HG03095 (cell line): ENCODE results near the gene NOL6.
"Not testable (repeated sequence)": the region's sequence is repeated elsewhere in the genome, so short reads cannot be mapped to it uniquely, and the experiment has no call there.

Source experiments
- ATAC-seq: cut with Tn5 transposase; IDR thresholded peaks from one replicate; pipeline ENCODE4 v1.9.1; 2021; ENCODE audit warnings: moderate library complexity; ENCODE audit not compliant: unreplicated experiment

NOL6 gene

GRCh38 chr9:33434317-33435105 is 39.2 kb downstream of the NOL6 start:
- no peak for ATAC-seq

GRCh38 chr9:33433871-33434270 is 39.9 kb downstream of the NOL6 start:
- no peak for ATAC-seq

GRCh38 chr9:33431420-33431819 is 42.3 kb downstream of the NOL6 start:
- ATAC-seq = no peak

- ATAC-seq = no peak
Measured at GRCh38 chr9:33430942-33431341, 42.8 kb downstream of the NOL6 start.

GRCh38 chr9:33429256-33429985 is 44.3 kb downstream of the NOL6 start:
- ATAC-seq = no peak

- no peak for ATAC-seq
Measured at GRCh38 chr9:33426843-33427293, 46.9 kb downstream of the NOL6 start.

GRCh38 chr9:33425128-33425533 is 48.6 kb downstream of the NOL6 start:
- no peak for ATAC-seq

- ATAC-seq = not testable (repeated sequence)
Measured at GRCh38 chr9:33424492-33424891, 49.2 kb downstream of the NOL6 start.

- not testable (repeated sequence) for ATAC-seq
Measured at GRCh38 chr9:33424043-33424442, 49.7 kb downstream of the NOL6 start.

GRCh38 chr9:33419708-33420303 is 53.9 kb downstream of the NOL6 start:
- ATAC-seq = no peak

GRCh38 chr9:33418090-33418489 is 55.6 kb downstream of the NOL6 start:
- no peak for ATAC-seq

GRCh38 chr9:33416996-33417395 is 56.7 kb downstream of the NOL6 start:
- ATAC-seq = no peak

- ATAC-seq = peak; percentile 68
Measured at GRCh38 chr9:33415501-33416038, 58.2 kb downstream of the NOL6 start.

GRCh38 chr9:33414889-33415500 is 58.7 kb downstream of the NOL6 start:
- no peak for ATAC-seq

GRCh38 chr9:33414268-33414667 is 59.5 kb downstream of the NOL6 start:
- no peak for ATAC-seq
